Stimulated activated CD8-positive, alpha-beta memory T cell treated with anti-CD3 and anti-CD28 coated beads, Interleukin-7, amount 100 ng/mL, for 4 hours (primary cell): ENCODE data around the gene BACH1.

ENCODE experiments used
- DNase-seq, 2 donors: peaks; one replicate each; pipeline ENCODE4 v3.0.0-alpha.2; 2020; ENCODE audit warnings: low read depth in 2 of 2

Gene BACH1

GRCh38 chr21:29293495-29293894 is 5.2 kb upstream of the BACH1 start:
- DNase-seq: no peak

- DNase-seq: no peak
Observed at GRCh38 chr21:29295066-29295650, 3.6 kb upstream of the BACH1 start.

- no peak for DNase-seq
Observed at GRCh38 chr21:29296446-29296845, 2.3 kb upstream of the BACH1 start.

- DNase-seq: no peak
Observed at GRCh38 chr21:29297483-29298347, 1.0 kb upstream of the BACH1 start.

- peak; percentile 43 to 75 for DNase-seq
Observed at GRCh38 chr21:29299046-29299915, 559 bp downstream of the BACH1 start.

GRCh38 chr21:29299916-29300806 is 1.4 kb downstream of the BACH1 start:
- DNase-seq: peak; percentile 37 to 49

- DNase-seq: no peak
Observed at GRCh38 chr21:29300807-29301138, 2.1 kb downstream of the BACH1 start.

- no peak for DNase-seq
Observed at GRCh38 chr21:29301691-29302090, 3.0 kb downstream of the BACH1 start.

- no peak for DNase-seq
Observed at GRCh38 chr21:29302359-29302875, 3.7 kb downstream of the BACH1 start.

- DNase-seq: no peak
Observed at GRCh38 chr21:29303288-29303687, 4.6 kb downstream of the BACH1 start.

GRCh38 chr21:29304597-29304996 is 5.9 kb downstream of the BACH1 start:
- DNase-seq: no peak

GRCh38 chr21:29305068-29305467 is 6.3 kb downstream of the BACH1 start:
- DNase-seq: no peak

- no peak for DNase-seq
Observed at GRCh38 chr21:29305561-29305960, 6.8 kb downstream of the BACH1 start.

- DNase-seq: no peak
Observed at GRCh38 chr21:29306920-29307319, 8.2 kb downstream of the BACH1 start.

- DNase-seq: no peak
Observed at GRCh38 chr21:29307718-29308455, 9.2 kb downstream of the BACH1 start.

- DNase-seq: no peak
Observed at GRCh38 chr21:29308456-29308783, 9.7 kb downstream of the BACH1 start.

GRCh38 chr21:29309703-29310102 is 11.0 kb downstream of the BACH1 start:
- no peak for DNase-seq

- DNase-seq: no peak
Observed at GRCh38 chr21:29311802-29312201, 13.1 kb downstream of the BACH1 start.

GRCh38 chr21:29312981-29313380 is 14.3 kb downstream of the BACH1 start:
- DNase-seq: no peak

- DNase-seq: no peak
Observed at GRCh38 chr21:29313662-29314408, 15.1 kb downstream of the BACH1 start.
